IMR-90 (cell line): ENCODE results near the gene MLLT1.

ENCODE experiments used
- MAZ ChIP-seq: IDR thresholded peaks from 2 replicates; pipeline ENCODE4 v1.6.1; 2012; ENCODE audit warnings: low read depth, mild to moderate bottlenecking, low read length, improper control_type of control experiment, moderate library complexity, borderline replicate concordance
- NFE2L2 ChIP-seq: fragments of 150-350 bp; IDR thresholded peaks from 2 replicates; pipeline ENCODE4 v1.6.1; 2016; ENCODE audit warnings: low read depth, mild to moderate bottlenecking, low read length
- RFX5 ChIP-seq: IDR thresholded peaks from 2 replicates; pipeline ENCODE4 v1.8.0; 2012; ENCODE audit warnings: low read depth, mild to moderate bottlenecking, low read length, moderate library complexity

GRCh38 chr19:6228551-6229215 lies 51.1 kb downstream of the MLLT1 start:
- TF ChIP-seq NFE2L2, result no peak
- TF ChIP-seq RFX5, result no peak
- no peak for TF ChIP-seq MAZ
